HG02759 (cell line): ENCODE data around the gene CAPN9.
"Not testable (repeated sequence)": the region's sequence is repeated elsewhere in the genome, so short reads cannot be mapped to it uniquely, and the experiment has no call there.

Experiments used
- ATAC-seq: cut with Tn5 transposase; IDR thresholded peaks from one replicate; pipeline ENCODE4 v1.9.1; 2021; ENCODE audit warnings: mild to moderate bottlenecking, moderate library complexity; ENCODE audit not compliant: unreplicated experiment

Gene CAPN9

GRCh38 chr1:230845184-230845583 is 98.0 kb downstream of the CAPN9 start:
- not testable (repeated sequence) for ATAC-seq

DNA sequence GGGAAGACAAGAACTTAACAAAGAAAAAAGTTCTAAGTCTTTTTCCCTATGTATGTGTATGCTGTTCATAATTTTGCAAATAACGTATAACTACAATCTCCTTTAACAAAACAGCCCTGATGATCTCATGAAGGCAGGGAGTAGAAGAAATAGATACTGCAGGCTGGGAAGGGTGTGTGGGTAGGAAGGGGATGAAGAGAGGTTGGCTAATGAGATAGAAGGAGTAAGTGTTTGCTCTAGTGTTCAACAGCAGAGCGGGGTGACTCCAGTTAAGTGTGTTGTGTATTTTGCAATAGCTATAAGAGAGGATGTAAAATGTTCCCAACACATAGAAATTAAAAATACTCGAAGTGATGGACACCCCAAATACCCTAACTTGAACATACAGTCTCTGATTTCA is 101.0 kb downstream of the CAPN9 start:
- no peak for ATAC-seq

- no peak for ATAC-seq
Observed at GRCh38 chr1:230849451-230850224, 102.5 kb downstream of the CAPN9 start.

DNA sequence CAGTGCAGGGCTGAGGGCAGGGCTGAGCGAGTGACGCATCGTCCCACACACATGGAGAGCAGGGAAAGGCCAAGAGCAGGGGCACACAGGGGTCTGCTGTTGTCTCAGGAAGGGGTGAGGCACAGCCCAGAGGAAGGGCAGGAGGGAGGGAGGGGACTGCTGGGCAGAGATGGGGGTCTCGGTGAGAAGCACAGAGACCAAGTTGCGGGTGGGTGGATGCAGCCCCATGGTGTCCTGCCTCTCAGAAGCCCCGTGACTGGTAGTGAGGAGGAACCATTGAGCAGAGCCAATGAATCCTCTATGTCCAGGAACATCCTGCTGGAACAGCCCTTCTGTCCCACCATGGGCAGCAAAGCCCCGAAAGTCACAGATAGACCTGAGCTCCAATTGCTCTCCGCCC is 103.4 kb downstream of the CAPN9 start:
- no peak for ATAC-seq

DNA sequence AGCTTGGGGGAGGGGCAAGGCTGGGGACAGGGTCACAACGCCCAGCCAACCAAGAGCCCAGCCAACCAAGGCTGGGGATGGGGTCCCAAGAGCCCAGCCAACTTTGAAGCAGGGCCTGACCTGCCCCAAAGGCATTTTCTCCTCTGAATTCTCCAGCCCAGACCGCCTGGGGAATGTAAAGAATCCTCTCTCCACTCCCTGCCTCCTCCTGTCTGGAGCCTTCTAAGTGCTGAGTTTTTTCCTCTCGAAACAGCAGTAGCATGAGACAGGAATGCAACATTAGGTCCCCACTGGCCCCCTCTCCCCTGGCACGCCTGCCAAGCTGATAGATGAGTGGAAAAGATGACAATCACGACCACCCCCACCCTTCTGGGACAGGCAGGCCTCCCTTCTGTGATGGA is 104.1 kb downstream of the CAPN9 start:
- ATAC-seq, result no peak
